HG02970 (cell line): ENCODE measurements around the gene RAB11FIP5.
"Not testable (repeated sequence)": the region's sequence is repeated elsewhere in the genome, so short reads cannot be mapped to it uniquely, and the experiment has no call there.

Experiments used
- ATAC-seq: cut with Tn5 transposase; IDR thresholded peaks from one replicate; pipeline ENCODE4 v1.9.1; 2021; ENCODE audit warnings: mild to moderate bottlenecking, moderate library complexity, moderate number of reproducible peaks; ENCODE audit not compliant: unreplicated experiment, low FRiP score

The RAB11FIP5 gene

GRCh38 chr2:73070643-73071359 lies 41.9 kb downstream of the RAB11FIP5 start:
- peak; percentile 19 for ATAC-seq

- no peak for ATAC-seq
Measured at GRCh38 chr2:73069855-73070642, 42.7 kb downstream of the RAB11FIP5 start.

DNA sequence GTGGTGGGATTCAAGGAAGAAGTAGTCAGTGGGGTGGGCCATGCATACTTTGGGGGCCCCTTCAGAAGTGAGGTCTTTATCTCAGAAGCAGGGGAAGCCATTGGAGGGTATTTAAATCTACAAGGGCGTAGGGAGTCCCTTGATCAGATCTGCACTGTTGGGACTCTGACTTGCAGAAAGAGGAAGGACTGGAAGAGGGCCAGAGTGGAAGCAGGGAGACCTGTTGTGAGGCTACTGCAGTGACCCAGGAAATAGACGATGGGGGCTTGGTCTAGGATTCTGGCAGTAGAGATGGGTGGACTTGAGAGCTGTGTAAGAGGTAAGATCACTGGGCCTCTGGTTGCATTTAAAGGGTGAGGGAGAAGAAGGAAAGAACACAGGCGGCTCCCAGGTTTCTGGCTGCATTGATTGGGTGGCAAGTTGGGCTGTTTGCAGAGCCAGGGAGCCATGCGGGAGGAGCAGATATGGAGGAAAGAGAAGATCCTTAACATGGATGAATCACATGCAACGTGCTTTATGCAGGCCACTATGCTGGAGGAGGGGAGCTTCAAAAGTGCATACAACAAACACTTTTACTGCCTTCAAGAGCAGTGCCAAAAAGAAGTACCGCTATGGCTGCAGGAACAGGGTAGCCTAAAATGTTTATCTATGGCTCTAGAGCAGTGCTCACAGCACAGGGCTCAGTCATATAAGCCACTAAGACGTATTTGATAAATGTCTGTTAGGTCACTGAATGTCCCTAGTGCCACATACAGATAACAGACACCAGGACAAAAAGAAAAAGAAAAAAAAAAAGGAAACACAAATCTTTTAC lies 43.5 kb downstream of the RAB11FIP5 start:
- ATAC-seq = no peak

GRCh38 chr2:73068147-73068546 lies 44.6 kb downstream of the RAB11FIP5 start:
- ATAC-seq = no peak

- no peak for ATAC-seq
Measured at GRCh38 chr2:73067043-73067442, 45.7 kb downstream of the RAB11FIP5 start.

- not testable (repeated sequence) for ATAC-seq
Measured at GRCh38 chr2:73065070-73065469, 47.7 kb downstream of the RAB11FIP5 start.

GRCh38 chr2:73063909-73064875 lies 48.6 kb downstream of the RAB11FIP5 start:
- no peak for ATAC-seq

DNA sequence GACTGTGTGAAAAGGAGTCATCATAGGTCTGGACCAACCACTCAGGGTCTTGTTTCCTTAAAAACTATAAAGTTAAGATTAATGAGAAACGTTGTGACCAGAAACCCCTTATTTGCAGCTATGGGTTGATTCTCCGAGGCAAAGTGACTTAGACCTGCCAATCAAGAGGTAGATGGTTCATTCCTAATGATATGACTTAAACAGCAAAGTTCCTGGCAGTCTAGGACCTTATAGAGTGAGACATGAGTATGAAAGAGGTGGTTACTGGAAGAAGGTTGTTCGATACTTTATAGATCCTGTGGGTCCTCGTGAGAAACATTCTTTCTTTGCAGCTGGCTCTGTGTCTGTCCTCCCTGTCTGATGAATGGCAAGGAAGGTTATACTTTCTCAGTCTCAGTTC lies 49.3 kb downstream of the RAB11FIP5 start:
- no peak for ATAC-seq

DNA sequence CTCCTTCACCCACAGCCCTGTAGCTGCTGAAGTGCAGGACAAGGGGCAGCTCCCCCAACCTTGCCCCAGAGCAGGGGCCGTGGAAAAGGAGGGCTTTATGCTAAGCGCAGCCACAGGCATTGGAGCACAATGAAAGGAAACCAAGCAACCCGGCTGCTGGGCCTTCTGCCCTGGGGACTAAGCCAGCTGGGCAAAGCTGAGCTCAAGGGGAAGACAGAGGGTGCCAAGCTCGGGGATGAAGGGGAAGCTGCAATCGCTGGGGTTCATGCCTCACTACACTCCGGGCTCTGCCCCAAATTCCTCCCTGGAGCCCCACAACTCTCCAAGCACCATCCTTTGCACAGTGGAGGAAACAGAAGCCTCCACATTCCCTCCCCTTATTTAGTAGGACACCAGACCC lies 53.6 kb downstream of the RAB11FIP5 start:
- ATAC-seq = no peak

DNA sequence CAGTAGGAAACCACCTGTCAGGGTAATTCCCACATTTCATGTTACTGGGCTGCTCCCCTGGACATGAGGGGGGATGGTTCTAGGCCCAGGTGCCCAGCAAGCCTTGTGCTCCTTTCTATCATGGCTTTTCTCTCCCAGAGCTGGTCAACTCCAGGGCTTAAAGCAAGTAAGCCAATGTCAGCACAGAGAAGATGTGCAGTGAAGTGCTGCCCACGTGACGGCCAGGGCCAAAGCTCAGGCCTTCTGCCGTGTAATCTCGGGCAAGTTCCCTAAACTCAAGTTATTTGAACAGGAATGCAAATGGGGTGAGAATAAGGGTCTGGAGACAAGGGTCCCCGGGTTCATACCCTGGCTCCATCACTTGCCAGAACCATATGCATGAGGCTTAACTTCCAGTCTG lies 57.8 kb downstream of the RAB11FIP5 start:
- ATAC-seq = no peak

GRCh38 chr2:73053316-73054114 lies 59.2 kb downstream of the RAB11FIP5 start:
- ATAC-seq = no peak

DNA sequence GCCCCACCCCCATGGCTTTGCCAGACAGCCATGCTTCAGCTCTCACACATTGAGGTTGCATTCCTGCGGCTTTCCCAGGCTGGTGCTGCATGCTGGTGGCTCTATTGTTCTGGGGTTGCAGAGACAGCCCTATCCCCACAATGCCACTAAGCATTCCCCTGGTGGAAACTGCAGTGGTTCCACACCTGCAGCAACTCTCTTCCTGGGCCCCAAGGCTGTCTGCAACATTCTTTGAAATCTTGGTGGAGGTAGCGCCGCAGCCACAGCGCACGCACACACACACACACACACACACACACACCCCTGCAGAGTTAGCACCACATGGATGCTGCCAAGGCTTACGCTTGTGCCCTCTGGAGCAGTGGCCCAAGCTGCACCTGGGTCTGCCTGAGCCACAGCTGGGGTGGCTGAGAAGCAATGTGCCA lies 62.6 kb downstream of the RAB11FIP5 start:
- no peak for ATAC-seq

DNA sequence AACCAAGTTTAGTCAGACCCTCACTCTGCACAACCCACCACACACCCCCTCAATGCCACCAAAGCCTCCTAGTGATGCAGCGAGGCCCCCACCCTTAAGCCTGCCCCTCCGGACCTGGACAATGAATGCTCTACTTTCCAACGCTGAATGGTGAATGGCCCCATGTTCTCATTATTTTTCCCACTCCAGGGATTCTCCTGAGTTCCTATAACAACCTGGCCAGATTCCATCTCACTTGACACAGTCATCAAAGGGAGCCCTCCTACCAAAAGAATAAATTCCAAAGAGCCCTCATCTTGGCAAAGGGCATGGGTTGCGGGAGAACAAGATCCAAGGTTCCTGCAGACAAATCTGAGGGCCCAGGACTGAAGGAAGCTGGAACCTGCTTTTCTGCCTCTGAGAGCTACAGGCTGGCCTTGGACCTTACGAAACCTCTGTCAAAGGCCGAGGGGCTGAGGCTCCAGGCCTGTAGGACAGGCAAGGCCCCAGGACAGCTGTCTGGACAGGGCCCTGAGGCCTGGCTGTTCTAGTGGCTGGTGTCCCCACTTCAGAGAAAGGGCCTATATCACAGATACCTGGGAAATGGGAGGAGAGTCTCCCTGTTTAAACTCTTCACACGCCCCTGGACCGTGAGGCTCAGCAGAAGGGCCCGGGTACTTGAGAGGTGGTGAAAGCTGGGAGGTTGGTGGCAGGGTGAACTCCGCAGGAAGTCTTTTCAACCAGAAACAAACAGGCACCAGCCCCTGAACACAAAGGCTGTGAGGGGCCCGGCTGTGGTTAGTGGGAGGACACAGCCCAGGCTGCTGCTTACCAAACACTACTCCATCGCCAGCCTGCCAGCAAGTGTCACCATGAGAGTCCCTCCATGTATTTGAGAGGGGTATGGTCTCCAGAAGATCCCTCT lies 68.6 kb downstream of the RAB11FIP5 start:
- ATAC-seq = no peak

DNA sequence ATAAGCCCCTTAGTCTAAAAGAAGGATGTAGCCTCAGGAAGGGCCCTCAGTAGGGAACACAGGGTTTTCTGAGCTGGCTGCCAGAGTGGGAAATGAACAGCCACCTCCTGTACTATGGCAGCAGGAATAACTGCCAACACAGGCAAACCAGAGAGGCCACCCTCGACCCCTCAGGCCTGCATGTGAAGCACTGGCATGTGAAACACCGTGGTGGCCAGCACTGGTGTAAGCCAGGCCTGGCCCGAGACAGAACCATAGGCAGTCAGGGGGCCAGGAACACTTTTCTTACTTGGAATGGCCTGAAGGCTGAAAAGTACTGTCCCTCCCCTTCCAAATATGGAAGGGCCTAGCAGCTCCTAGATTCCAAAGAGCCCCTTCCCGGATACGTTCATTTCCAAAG lies 69.5 kb downstream of the RAB11FIP5 start:
- ATAC-seq = no peak

DNA sequence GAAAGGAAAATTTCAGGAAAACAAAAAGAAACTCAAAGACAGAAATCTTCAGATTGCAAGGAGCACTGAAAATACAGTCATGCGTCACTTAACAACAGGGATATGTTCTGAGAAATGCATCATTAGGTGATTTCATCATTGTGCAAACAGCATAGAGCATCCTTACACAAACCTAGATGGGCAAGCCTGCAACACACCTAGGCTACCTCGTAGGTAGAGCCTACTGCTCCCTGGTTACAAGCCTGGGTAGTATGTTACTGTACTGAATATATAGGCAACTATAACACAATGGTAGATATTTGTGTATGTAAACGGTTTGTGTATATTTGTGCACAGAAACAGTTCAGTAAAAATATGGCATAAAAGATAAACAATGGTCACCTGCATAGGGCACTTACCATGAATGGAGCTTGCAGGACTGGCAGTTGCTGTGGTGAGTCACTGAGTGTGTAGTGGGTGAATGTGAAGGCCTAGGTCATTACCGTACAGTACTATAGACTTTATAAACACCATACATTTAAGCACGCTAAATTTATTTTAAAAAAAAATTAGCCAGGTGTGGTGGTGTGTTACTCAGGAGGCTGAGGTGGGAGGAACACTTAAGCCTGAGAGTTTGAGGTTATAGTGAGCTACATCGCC lies 74.7 kb downstream of the RAB11FIP5 start:
- no peak for ATAC-seq

DNA sequence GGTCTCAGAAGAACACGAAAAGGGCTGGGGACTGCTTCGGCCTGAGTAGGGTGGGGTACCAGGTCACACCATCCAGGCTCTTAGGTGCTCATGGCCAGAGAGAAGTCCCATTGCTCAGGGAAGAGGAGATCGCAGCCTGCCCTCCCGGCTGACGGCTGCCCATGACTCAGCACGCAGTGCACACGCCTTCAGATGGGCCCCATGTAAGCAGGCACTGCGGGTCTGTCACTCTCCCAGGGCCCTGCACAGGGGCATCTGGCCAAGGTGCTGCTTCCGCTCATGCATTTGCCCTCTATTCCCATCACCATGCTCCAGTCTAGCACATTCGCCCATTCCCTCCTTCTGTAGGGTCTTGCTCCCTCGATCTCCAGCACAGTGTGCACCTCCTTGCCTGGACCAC lies 76.0 kb downstream of the RAB11FIP5 start:
- ATAC-seq = no peak

GRCh38 chr2:73035899-73036711 lies 76.6 kb downstream of the RAB11FIP5 start:
- no peak for ATAC-seq
